PC-3 (cell line): ENCODE measurements around the gene RBM33. TPM values are rescaled to one million over a fixed set of nuclear protein-coding genes. Genes with fewer than 3 reads are reported as not detected.

Experiments used
- ATAC-seq: fragments of 200-7000 bp; cut with Tn5 transposase; 2 replicates; pipeline ENCODE4 v1.9.1; 2020; ENCODE audit warnings: mild to moderate bottlenecking, moderate library complexity
- BruUV-seq: library from RNA; stranded (reverse); fragments of 400-500 nt; replicated peaks from 2 replicates; lab custom pipeline; 2021; lab: Mats Ljungman, UMichigan
- CTCF ChIA-PET: fragments of 300-600 bp; sonication (Branson Sonifier 250); formaldehyde crosslinking; loops from one replicate; lab custom pipeline; 2022; ENCODE audit warnings: antibody characterized with exemption; lab: Charles Lee
- POLR2A ChIA-PET: fragments of 300-600 bp; sonication (Branson Sonifier 250); formaldehyde crosslinking; loops from one replicate; lab custom pipeline; 2022; ENCODE audit warnings: antibody characterized with exemption; ENCODE audit not compliant: unreplicated experiment; lab: Charles Lee
- DNase-seq: peaks from one replicate; pipeline ENCODE4 v3.0.0-alpha.2; 2015
- H2AFZ ChIP-seq: fragments of 300-600 bp; sonication (generic); 2 replicates; pipeline ENCODE4 v1.6.0; 2016; ENCODE audit warnings: antibody characterized with exemption, low read length
- H3F3A ChIP-seq: fragments of 300-600 bp; sonication (generic); one replicate; pipeline ENCODE4 v1.6.0; 2017; ENCODE audit warnings: antibody characterized with exemption, low read length, control low read depth, mild to moderate bottlenecking; ENCODE audit not compliant: unreplicated experiment
- H3K27ac ChIP-seq: fragments of 300-600 bp; sonication (generic); 2 replicates; pipeline ENCODE4 v1.5.1; 2016; ENCODE audit warnings: mild to moderate bottlenecking, low read length
- H3K27me3 ChIP-seq: fragments of 300-600 bp; sonication (generic); 2 replicates; pipeline ENCODE4 v1.6.1; 2016; ENCODE audit warnings: low read length, mixed read lengths
- H3K36me3 ChIP-seq: fragments of 300-600 bp; sonication (generic); 2 replicates; pipeline ENCODE4 v1.6.1; 2016; ENCODE audit warnings: low read depth, mixed run types, low read length, mixed read lengths
- H3K4me1 ChIP-seq: fragments of 300-600 bp; sonication (generic); 2 replicates; pipeline ENCODE4 v1.5.1; 2016; ENCODE audit warnings: low read length; ENCODE audit not compliant: insufficient read depth
- H3K4me2 ChIP-seq: fragments of 300-600 bp; sonication (generic); 2 replicates; pipeline ENCODE4 v1.6.0; 2016; ENCODE audit warnings: low read length
- H3K4me3 ChIP-seq: fragments of 300-600 bp; sonication (generic); 2 replicates; pipeline ENCODE4 v1.5.1; 2016; ENCODE audit warnings: mild to moderate bottlenecking, low read length, mixed read lengths
- H3K79me2 ChIP-seq: fragments of 300-600 bp; sonication (generic); 2 replicates; pipeline ENCODE4 v1.6.1; 2017; ENCODE audit warnings: low read length, mixed read lengths
- H3K9ac ChIP-seq: fragments of 300-600 bp; sonication (generic); 2 replicates; pipeline ENCODE4 v1.6.0; 2016; ENCODE audit warnings: mild to moderate bottlenecking, low read length
- H3K9me2 ChIP-seq: fragments of 300-600 bp; sonication (generic); replicated peaks from 2 replicates; pipeline ENCODE4 v1.6.1; 2016; ENCODE audit warnings: mixed run types, low read length, mixed read lengths
- H3K9me3 ChIP-seq: fragments of 300-600 bp; sonication (generic); 2 replicates; pipeline ENCODE4 v1.6.1; 2016; ENCODE audit warnings: low read length, mixed read lengths
- H4K20me1 ChIP-seq: fragments of 300-600 bp; sonication (generic); 2 replicates; pipeline ENCODE4 v1.6.1; 2016; ENCODE audit warnings: low read length, mixed read lengths
- EZH2 ChIP-seq: fragments of 300-600 bp; sonication (generic); IDR thresholded peaks from one replicate; pipeline ENCODE4 v1.6.1; 2017; ENCODE audit warnings: antibody characterized with exemption, mild to moderate bottlenecking, low read length; ENCODE audit not compliant: unreplicated experiment
- EZH2phosphoT487 ChIP-seq: fragments of 300-600 bp; sonication (generic); IDR thresholded peaks from 2 replicates; pipeline ENCODE4 v1.6.1; 2018; ENCODE audit warnings: mild to moderate bottlenecking, antibody characterized with exemption, low read length, borderline replicate concordance
- intact Hi-C: fragments of 100-400 bp; cut with micrococcal nuclease; formaldehyde crosslinking; loops from 2 replicates; pipeline ENCODE4 v1.9.0; 2023
- total RNA-seq: library from RNA; depleted of rRNA; stranded (reverse); fragments of >200 nt; gene quantifications from 2 replicates; pipeline ENCODE4 v1.2.3, GENCODE V29; 2014
- TF ChIP-seq, protein P1 (sequence below): fragments of 300-600 bp; sonication (generic); conservative IDR thresholded peaks from 2 replicates; pipeline ENCODE4 v1.5.1; 2017; ENCODE audit warnings: antibody characterized with exemption, low read depth, mild to moderate bottlenecking, low read length

The RBM33 gene
- total RNA-seq, 1 experiment from 2014 or later: 25.3 TPM

GRCh38 chr7:155637155-155637554 is 7.3 kb upstream of the RBM33 start:
- Histone ChIP-seq H4K20me1 (no peaks in the 10 kb centered on the region), H3K4me2 (no peak overlapping the region), H3K9me3 (no peaks in the 10 kb centered on the region), H2AFZ (no peak overlapping the region), H3F3A (no peaks in the 10 kb centered on the region), H3K4me1 (no peaks in the 10 kb centered on the region), H3K4me3 (no peak overlapping the region), H3K9me2 (no peaks in the 10 kb centered on the region), H3K36me3 (peaks cover 9% of the 10 kb centered on the region), H3K9ac (no peak overlapping the region), H3K79me2 (no peaks in the 10 kb centered on the region), H3K27ac (no peak overlapping the region), H3K27me3 (no peaks in the 10 kb centered on the region)
- BruUV-seq: no TSS peak
- ChIA-PET CTCF (no interaction called here), POLR2A (no interaction called here)
- no peak for ATAC-seq
- TF ChIP-seq EZH2 (no peak), EZH2phosphoT487 (no peak)
- TF ChIP-seq, protein P1, sequence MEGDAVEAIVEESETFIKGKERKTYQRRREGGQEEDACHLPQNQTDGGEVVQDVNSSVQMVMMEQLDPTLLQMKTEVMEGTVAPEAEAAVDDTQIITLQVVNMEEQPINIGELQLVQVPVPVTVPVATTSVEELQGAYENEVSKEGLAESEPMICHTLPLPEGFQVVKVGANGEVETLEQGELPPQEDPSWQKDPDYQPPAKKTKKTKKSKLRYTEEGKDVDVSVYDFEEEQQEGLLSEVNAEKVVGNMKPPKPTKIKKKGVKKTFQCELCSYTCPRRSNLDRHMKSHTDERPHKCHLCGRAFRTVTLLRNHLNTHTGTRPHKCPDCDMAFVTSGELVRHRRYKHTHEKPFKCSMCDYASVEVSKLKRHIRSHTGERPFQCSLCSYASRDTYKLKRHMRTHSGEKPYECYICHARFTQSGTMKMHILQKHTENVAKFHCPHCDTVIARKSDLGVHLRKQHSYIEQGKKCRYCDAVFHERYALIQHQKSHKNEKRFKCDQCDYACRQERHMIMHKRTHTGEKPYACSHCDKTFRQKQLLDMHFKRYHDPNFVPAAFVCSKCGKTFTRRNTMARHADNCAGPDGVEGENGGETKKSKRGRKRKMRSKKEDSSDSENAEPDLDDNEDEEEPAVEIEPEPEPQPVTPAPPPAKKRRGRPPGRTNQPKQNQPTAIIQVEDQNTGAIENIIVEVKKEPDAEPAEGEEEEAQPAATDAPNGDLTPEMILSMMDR: no peak
- DNase-seq: no peak
- intact Hi-C loops: no loop called here

- Histone ChIP-seq H3K36me3 (peaks cover 9% of the 10 kb centered on the region), H4K20me1 (no peaks in the 10 kb centered on the region), H3K79me2 (peaks cover 2% of the 10 kb centered on the region), H3K4me1 (no peaks in the 10 kb centered on the region), H3K4me3 (no peak overlapping the region), H3K9me2 (no peaks in the 10 kb centered on the region), H3K9me3 (no peaks in the 10 kb centered on the region), H3K27ac (no peak overlapping the region), H3K9ac (no peak overlapping the region), H3F3A (no peaks in the 10 kb centered on the region), H3K4me2 (no peak overlapping the region), H3K27me3 (no peaks in the 10 kb centered on the region), H2AFZ (no peak overlapping the region)
- no peak for ATAC-seq
- intact Hi-C loops: no loop called here
- TF ChIP-seq EZH2 (no peak), EZH2phosphoT487 (no peak)
- TF ChIP-seq, protein P1: no peak
- ChIA-PET POLR2A (no interaction called here), CTCF (no interaction called here)
- no peak for DNase-seq
- no TSS peak for BruUV-seq
Observed at GRCh38 chr7:155638366-155638765, 6.1 kb upstream of the RBM33 start.

- Histone ChIP-seq H3K9me2 (no peaks in the 10 kb centered on the region), H2AFZ (no peak overlapping the region), H3F3A (no peaks in the 10 kb centered on the region), H3K9me3 (no peaks in the 10 kb centered on the region), H3K9ac (no peak overlapping the region), H3K4me1 (no peaks in the 10 kb centered on the region), H3K4me2 (no peak overlapping the region), H4K20me1 (no peaks in the 10 kb centered on the region), H3K27ac (no peak overlapping the region), H3K79me2 (peaks cover 14% of the 10 kb centered on the region), H3K4me3 (no peak overlapping the region), H3K27me3 (no peaks in the 10 kb centered on the region), H3K36me3 (peaks cover 9% of the 10 kb centered on the region)
- TF ChIP-seq, protein P1: no peak
- TF ChIP-seq EZH2: no peak
- no peak for TF ChIP-seq EZH2phosphoT487
- no peak for DNase-seq
- no TSS peak for BruUV-seq
- POLR2A ChIA-PET: no interaction called here
- ATAC-seq: no peak
- CTCF ChIA-PET: no interaction called here
- intact Hi-C loops: no loop called here
Observed at GRCh38 chr7:155639958-155640520, 4.4 kb upstream of the RBM33 start.
